ENCODE measurements around the gene SLC35E1.
"Not testable (repeated sequence)": the region's sequence is repeated elsewhere in the genome, so short reads cannot be mapped to it uniquely, and the experiment has no call there.

Gene SLC35E1

DNA sequence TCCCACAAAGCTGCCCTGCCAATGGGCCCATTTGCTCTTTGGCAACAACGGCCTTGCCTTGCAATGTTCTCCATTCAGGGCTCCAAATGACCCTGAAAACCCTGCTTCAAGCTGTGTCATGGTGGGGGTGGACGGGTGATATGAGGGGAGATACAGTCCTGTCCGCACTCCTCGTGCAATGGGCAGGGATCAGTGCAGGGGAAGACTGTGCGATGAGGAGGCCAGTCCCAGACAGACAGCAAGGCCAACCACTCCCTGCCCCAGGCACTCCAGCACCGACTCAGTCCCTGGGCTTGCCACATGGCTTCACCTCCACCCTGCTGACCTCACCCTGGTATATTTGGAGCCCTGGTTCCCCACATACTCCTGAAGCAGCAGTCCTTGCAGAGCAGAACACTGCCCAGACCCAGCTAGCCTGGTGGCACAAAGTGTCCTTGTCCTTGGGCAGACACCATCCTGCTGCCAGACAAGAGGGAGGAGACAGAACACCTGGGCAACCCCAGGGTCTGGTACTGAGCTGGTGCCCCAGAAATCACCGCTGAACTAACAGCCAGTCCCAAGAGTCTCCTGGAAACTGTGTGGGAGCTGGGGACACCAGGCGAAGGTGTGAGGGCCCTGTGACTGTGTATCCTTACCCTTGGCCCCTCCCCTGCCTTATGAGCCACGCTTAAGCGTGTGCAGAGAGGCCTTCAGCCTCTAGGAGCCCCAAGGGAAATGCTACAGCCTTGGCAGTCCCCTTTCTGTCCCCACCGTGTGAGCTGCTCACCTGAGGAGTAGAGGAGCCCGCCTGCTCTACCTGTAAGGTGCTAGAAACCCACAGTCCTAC lies 9.1 kb upstream of the SLC35E1 start:
- no peak for DNase-seq

DNA sequence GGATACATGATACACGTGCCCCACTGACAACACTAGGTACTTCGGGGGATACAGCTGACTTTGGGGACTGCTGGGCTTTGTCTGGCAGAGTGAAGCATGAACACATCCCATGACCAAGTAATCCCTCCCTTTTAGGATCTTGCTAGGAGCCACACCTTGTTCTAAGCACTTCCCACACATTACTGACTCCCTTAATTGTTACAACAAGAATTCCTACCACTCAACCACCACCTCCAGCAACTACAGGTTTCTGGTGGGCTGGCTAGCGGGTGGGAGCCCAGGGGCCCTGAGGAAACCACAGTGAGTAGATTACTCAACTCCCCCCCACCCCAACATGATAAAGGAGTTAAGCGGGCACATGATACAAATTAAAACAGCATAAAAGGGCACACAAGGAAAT lies 7.2 kb upstream of the SLC35E1 start:
- no peak for DNase-seq

DNA sequence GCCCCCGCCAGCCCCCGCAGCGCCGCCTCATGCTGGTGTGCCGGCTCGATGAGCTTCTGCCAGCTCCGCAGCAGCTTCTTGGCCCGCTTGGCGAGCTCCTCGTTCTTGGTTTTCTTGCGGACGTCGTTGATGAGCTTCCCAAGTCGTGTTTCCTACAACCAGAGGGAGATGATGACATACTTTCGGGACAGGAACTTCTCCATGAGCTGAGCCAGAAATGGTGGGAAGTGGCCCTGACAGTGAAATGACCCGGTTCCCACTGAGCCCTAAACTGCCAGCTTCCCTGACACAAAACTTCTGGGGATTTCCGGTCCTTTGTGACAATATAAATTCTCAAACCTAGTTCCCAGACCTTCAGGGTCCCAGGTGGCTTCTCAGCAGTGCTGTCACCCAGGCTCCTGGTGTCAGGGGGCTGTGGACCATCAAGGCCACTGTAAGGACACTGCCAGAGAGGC lies 5.3 kb upstream of the SLC35E1 start:
- DNase-seq, result no peak

DNA sequence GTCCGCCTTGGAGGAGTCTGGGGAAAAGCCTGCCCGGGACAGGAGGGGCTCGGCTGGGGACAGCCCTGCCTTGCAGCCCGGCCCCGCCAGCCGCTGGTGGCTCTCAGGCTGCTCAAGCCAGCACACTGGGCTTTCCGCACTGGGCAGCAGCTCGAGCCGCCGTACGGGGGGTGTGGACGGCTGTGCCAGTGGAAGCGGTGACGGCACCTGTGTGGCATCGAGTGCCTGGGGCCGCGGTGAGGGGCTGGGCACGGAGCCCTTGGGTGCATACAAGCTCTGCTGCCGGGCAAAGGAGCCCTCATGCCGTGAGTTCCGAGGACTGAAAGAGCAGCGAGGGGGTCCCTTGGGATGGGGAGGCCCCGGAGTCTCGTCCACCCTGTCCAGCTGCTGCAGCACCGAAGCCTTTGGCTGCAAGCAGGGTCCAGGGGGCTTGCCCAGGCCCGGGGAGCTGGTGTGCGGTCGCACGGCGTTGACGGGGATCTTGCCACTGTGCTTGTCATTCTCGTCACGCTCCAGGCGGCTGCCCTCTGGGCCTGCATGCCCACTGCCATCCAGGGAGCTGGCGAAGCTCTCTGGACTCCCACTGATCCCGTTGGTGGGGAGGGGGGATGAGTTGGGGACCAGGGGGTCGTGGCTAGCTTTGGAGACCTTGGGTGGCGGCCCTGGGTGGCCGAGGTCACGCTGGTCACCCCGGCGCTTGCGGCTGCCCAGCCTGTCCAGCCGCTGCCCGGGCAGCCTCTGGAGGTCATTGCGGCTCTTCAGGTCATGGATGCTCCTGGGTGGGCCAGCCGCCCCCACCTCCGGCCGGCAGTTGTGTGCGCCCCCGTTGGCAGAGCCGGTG lies 4.7 kb upstream of the SLC35E1 start:
- no peak for DNase-seq

DNA sequence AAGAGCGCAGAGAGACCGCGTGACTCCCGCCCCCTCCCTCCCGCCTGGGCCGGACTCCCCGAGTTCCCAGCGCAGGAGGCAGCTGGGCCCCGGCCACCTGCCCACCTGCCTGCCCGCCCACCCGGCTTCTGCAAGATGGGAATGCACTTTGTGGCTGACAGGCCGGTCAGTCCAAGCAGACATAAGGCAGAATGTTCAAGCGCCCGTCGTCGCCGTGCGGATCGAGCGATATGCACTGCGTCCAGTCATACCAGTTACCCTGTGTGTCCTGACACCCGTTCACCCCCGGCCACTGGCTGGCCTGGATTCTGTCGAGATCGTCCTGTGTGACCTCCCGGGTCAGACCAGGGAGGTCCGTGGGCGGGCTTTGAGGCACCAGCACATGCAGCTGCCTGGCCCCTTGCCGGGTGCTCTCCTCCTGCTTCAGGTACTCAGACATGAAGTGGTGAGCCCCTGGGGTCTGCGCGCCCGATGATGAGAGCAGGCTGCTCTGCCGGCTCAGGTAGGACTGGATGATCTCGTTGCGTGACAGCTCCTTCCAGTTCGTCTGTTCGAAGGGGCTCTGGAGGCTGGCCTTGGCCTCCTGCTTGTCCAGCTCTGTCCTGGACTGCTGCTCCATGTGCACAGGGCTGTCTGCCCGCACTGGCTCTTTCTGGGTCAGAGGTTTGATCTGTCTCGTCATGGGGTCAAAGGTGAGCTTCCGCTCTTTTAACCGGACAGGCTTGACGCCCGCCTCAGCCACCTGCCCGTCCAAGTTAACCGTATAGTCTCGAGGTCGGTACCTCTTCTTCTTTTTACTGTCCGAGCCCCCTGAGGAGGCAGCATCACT lies 3.9 kb upstream of the SLC35E1 start:
- no peak for DNase-seq

DNA sequence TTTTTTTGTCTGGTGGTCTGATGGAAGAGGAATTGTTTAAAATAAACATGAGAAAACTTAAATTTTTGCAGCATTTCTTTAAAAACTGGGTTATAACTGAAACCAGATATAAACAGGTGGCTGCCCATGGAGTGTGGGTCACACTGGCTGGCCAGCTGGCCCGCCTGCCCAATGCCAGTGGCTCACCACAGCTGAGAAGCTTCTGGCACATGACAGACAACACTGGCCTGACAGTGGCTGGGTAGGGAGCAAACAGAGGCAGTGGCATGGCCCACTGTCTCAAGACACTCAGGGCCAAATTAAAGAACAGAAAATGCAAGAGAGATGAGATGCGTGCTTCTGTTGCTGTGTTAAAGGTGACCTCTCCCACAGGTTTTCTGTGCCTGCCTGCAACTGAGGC lies 3.1 kb upstream of the SLC35E1 start:
- no peak for DNase-seq

DNA sequence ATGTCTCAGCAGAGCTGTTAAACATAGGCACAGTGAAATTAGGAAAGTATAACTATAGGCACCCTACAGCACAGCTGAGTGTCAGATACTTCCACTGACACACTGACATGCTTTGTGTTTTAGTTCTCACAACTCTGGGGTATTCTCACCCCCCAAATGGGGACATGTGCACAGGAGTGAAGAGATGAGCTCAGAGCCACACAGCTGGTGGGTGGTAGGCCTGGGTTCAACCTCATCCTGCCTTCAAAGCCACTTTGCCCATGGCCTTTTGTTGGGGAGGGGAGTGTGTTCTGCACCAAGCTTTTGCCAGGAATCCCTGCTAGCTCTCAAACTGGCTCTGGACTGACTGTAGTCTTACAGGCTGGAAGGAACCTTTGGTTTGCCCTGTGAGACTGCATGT lies 1.7 kb upstream of the SLC35E1 start:
- no peak for DNase-seq

DNA sequence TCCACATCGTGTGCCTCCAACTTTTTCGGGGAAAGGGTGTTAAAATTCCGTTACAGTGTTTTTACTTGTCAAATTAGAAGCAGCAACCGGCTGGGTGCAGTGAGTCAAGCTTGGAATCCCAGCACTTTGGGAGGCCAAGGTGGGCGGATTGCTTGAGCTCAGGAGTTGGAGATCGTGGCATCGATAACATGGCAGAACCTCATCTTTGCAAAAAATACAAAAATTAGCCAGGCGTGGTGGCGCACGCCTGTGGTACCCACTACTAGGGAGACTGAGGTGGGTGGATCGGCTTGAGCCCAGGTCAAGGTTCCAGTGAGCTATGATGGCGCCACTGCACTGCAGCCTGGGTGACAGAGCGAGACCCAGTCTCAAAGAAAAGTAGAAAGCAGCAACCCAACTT lies 1.1 kb upstream of the SLC35E1 start:
- no peak for DNase-seq

DNA sequence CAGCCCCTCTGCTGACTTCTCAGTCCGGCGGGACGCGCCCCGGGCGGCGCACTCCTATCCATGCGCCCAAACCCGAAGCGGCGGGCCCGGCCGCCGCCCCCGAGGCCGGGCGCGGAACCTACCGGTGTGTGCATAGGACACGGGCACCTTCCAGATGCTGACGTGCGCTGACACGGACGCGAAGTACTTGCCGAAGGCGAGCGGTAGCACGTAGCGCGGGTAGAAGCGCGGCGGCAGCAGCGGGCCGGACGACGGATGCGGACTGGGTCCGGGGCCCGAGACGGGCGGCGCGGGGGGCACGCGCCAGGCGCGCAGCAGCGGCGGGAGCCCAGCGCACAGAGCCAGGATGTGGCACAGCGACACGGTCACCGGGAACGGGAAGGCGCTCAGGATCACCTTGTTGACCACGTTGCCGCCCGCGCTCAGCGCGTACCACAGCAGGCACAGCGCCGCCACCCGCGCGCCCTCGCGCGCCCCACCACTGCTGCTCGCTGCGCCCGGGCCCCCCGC lies 338 bp downstream of the SLC35E1 start:
- DNase-seq, result no peak

DNA sequence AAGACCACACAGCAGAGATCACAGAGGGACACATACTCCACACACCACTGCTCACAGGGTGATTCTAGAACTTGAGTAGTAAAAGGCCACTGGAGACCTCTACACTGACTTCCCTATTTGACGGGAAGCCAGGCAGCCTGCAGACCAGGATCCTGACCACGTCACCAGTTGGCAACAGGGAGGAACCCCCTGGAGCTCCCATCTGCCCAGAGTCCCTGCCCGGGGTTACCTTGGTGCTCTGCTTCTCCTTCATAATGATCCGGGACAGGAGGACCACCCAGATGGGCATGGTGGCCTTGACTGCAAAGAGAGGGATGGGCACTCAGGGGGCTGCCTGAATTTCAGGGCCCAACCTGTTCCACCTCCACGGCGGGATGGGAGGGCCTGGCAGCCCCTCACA lies 932 bp downstream of the SLC35E1 start:
- no peak for DNase-seq

DNA sequence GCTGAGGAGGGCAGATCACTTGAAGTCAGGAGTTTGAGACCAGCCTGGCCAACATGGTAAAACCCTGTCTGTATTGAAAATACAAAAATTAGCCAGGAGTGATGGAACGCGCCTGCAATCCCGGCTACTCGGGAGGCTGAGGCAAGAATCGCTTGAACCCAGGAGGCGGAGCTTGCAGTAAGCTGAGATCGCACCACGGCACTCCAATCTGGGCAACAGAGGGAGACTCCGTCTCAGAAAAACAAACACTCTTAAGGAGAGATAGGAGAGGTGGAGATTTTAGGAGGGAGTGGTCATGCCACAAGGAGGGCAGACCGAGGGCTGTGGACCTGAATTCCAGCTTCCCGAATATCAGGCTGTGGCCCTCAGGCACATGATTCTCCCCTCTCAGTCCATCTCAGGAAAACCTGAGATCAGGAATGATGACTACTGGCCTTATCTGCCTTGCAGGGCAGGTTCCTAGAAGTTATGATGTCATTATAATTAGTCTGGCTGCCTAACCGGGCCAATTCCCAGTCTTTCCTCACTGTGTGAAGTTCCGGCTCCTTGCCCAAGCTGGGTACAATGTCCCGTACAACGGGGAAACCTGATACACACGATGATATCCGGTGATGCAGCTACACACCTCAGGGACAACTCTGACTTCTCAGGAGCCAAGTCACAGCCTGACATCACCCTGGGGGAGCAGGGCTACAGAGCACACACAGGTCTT lies 2.5 kb downstream of the SLC35E1 start:
- no peak for DNase-seq

DNA sequence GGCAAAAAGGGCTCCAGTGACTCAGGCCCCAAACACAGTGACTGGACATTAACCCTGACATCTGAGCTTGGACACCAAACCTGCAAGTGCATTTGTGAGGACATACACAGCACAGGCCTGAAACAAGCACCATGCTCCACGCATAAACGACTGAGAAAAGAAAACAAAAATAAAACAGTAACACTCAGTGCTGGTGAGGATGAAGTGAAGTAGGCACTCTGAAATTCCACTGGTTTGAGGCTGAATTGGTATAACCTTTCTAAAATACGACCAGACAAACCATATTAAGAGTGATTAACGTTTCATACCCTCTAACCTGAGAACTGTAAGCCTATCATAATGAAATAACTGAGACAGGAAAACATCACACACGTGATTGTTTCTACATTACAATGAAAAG lies 5.5 kb downstream of the SLC35E1 start:
- DNase-seq, result no peak

DNA sequence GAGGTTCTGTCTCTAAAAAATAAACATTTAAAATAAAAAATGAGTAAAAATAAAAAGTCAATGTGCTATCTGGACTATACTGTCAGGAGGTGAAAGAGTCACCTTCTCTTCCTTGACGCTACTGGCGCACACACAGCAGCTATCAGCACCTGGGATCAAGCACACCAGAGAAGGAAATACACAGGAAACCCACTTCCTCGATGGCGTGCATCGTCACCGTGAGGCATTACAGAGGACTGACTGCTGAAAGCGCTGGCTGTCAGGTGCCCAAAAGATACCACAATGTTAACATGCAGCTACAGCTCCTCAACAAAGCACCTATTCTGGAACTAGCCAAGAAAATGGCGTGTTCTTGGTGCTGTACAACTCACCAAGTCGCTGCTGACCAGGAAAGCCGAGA lies 6.1 kb downstream of the SLC35E1 start:
- DNase-seq, result no peak

DNA sequence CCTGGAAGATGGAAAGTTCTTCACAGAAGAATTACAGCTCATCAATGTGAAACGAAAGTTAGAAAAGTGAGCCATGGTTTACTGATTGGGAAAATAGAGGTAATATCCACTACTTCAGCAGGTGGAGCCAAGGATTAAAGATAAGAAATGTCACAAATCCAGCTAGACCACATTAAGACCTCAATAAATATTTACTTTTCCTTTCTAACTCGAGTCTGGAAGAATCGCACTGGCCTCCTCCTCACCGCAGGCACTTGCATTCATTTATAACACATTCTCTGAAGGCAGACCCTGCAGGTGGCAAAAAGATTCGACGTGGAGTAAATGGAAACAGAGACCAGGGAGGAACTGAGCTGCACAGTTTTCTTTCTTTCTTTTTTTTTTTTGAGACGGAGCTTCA lies 7.4 kb downstream of the SLC35E1 start:
- no peak for DNase-seq

DNA sequence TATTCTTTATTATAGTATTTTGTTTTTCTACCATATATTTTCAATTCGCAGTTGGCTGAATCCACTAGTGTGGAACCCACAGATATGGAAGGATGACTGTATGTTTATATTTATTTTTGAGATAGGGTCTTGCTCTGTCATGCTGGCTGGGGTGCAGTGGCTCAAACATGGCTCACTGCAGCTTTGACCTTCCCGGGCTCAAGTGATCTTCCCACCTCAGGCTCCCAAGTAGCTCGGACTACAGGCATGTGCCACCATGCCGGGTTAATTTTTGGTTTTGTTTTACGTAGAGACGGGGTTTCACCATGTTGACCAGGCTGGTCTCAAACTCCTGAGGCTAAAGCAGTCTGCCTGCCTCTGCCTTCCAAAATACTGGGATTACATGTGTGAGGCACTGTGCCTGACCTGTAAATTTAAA lies 9.6 kb downstream of the SLC35E1 start:
- DNase-seq, result no peak

DNA sequence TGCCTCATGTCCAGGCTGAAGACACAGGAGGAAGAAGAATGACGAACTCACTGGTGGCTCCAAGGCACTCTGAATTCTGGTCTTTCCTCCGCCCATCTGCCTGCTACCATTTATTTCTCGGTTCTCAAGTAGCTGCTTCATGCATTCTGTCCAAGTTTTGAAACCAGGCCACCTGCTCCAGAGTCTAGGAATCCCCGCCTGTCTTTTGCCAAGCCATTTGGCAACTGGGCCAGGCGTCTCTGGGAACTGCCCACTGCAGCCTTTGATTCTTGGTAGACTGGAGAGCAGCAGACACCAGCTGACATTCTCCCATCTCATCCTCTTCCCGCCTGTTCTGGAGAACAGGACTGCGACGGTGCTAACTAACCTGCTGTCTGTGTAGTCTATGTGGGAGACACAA lies 10.8 kb downstream of the SLC35E1 start:
- DNase-seq, result no peak

DNA sequence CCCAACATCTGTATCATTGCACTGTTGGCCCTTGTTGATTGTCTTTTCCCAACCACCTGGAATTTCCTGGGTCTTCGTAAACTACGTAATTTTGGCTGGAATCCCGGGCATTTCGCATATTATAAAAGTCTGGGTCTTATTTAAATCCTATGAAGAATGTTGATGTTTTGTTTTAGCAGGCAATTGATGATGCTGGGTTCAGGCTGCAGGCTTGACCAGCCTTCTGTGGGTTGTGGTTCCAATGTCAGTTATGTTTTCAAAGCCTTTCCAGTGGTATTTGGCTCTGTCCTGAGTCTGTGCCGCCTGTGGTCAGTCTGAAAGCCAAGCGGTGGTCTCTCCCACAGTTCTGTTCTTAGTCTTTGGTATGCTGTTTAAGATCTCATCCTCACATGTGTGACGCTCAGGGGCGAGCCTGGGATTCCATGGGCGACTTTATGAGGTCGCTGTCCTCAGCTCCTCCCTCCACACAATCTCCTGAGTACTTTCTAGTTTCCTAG lies 12.4 kb downstream of the SLC35E1 start:
- no peak for DNase-seq

DNA sequence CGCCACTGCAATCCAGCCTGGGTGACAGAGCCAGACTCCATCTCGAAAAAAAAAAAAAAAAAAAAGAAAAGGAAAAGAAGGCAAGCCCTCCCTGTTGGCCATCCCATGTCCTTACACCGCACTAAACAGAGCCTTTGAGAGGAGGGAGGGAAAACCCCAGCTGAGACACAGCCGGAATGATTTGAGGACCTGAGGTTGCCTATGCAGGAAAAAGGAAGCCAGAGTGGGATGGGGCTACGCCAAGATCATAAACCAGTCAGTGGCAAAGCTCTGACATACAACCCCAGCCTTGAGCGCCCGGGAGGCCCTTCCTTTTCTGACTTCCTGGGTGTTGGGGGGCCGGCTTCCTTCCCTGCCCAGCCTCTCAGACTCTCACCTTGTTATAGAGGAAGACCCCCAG lies 17.4 kb downstream of the SLC35E1 start:
- DNase-seq, result no peak

DNA sequence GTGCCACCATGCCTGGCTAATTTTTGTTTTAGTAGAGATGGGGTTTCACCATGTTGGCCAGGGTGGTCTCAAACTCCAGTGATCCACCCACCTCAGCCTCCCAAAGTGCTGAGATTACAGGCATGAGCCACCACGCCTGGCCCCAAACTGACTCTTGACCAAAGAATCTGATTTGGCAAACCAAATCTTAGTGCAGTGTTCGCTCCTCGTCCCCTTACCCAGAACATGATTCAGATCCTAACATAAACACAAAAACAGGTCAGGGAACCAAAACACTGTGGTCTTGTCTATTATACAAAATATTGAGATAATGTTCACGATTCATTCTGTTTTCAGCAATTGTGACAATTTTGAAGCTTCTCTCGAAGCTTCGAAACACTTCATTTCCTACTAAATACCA lies 20.3 kb downstream of the SLC35E1 start:
- DNase-seq, result not testable (repeated sequence)

DNA sequence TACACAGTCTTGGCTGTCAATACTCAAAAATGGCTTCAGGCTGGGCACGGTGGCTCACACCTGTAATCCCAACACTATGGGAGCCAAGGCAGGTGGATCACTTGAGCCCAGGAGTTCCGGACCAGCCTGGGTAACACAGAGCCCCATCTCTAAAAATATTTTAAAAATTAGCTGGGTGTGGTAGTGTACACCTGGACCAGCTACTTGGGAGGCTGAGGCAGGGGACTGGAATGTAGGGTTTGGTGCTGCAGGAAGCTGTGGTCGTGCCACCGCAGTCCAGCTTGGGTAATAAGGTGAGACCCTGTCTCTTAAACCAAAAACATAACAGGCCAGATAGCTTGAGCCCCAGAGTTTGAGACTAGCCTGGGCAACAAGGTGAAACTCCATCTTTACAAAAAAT lies 23.3 kb downstream of the SLC35E1 start:
- DNase-seq, result no peak

DNA sequence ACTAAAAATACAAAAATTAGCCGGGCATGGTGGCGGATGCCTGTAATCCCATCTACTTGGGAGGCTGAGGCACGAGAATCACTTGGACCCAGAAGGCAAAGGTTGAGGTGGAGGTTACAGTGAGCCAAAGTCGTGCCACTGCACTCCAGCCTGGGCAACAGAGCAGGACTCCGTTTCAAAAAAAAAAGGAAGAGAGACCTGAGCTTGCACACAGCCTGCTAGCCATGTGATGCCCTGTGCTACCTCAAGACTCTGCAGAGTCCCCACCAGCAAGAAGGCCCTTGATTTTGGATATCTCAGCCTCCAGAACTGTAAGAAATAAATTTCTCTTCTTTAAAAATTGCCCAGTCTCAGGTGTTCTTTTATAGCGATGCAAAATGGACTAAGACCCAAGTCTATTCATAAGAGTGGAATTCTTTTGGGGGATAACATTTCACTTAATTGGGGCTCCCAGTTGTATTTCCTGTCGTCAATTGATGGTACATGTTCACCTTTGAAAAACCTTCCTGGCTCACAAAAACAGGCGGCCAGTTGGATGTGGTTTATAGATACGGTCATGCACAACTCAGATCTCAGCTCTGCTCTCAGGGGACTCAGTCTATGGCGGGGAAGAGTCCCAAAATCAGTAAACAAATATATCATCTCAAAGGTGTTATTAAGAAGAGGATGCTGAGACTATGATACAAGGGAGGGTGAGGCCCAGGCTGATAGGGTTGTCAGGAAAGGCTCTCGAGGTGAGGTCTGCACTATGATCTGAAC lies 27.6 kb downstream of the SLC35E1 start:
- no peak for DNase-seq
